GM12872 (cell line): ENCODE results near the gene FOXN3.

Experiments
- TF ChIP-seq, protein P1 (sequence below): IDR thresholded peaks from 3 replicates; pipeline ENCODE4 v1.5.1; 2011; ENCODE audit warnings: low read depth, mild to moderate bottlenecking, low read length, moderate library complexity; ENCODE audit not compliant: insufficient read depth

Gene FOXN3

DNA sequence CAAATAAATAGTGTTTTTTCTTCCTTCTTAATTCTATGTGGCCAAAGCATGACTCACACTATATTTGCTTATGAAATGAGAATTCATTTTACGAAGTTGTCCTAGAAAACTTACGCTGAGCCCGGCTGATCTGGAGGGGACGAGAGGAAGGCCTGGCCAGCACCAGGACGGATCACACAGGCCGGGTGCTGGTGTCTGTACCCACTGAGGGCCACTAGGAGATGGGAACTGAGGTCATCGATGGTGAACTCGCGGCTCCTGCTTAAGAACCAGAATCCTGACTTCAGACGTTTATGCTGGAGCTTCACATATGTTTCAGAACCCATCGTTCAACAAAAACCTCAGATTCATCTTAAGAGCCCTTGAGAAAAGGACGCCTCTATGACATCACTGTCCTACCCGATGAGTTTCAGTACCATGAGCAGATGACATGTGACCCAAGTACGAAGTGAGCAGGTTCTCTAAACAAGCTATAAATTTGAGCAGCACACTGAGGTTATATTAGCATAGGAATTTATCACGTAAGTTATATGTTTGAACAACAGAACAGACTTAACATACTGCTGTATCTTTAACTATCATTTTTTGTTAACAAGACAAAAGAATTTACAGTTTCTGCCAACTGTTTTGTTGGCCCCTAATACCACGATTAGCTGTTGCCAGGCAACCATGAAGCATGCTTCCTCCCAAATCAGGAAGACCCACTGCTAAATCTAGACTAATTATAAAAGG lies 111.9 kb downstream of the FOXN3 start:
- TF ChIP-seq, protein P1, sequence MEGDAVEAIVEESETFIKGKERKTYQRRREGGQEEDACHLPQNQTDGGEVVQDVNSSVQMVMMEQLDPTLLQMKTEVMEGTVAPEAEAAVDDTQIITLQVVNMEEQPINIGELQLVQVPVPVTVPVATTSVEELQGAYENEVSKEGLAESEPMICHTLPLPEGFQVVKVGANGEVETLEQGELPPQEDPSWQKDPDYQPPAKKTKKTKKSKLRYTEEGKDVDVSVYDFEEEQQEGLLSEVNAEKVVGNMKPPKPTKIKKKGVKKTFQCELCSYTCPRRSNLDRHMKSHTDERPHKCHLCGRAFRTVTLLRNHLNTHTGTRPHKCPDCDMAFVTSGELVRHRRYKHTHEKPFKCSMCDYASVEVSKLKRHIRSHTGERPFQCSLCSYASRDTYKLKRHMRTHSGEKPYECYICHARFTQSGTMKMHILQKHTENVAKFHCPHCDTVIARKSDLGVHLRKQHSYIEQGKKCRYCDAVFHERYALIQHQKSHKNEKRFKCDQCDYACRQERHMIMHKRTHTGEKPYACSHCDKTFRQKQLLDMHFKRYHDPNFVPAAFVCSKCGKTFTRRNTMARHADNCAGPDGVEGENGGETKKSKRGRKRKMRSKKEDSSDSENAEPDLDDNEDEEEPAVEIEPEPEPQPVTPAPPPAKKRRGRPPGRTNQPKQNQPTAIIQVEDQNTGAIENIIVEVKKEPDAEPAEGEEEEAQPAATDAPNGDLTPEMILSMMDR: no peak

DNA sequence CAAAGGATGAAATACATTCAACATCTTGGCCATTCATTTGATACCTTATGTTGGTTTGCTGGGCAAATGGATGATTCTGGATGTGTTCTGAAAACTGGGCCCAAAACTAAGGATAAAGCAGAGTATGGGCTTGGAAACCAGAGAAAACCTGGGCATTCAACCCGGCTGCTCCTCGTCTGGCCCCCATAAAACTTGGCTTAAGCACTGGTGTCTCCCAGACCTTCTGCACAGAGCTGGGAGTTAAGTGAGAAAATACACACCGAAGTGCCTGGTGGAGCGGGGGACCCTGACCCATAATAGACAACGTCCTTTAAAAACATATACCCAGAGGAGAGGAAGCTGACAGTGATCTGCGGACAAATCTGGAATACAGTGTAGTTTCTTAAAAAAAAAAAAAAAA lies 112.5 kb downstream of the FOXN3 start:
- TF ChIP-seq, protein P1: no peak

- TF ChIP-seq, protein P1: no peak
These were observed 113.3 kb downstream of the FOXN3 start for GRCh38 chr14:89303456-89304435.

GRCh38 chr14:89302396-89302950 lies 114.6 kb downstream of the FOXN3 start:
- TF ChIP-seq, protein P1: no peak

DNA sequence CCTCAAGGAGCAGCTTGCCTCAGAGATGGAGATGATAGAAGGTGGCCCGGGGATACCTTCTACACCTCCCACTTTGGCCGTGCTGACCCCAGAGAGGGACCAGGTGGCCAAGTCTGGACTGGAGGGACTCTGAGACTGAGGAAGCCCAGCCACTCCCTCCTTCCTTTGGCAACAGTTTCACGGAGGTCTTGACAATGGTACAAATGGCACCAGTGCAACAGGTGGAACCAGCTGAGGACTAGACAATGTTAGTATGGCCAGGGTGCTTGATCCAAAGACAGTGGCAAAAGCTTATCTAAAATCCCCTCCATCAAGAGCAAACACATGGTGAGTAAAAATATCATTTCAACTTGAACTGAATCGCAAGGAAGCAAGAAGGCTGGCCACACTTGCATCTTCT lies 117.4 kb downstream of the FOXN3 start:
- TF ChIP-seq, protein P1: no peak

DNA sequence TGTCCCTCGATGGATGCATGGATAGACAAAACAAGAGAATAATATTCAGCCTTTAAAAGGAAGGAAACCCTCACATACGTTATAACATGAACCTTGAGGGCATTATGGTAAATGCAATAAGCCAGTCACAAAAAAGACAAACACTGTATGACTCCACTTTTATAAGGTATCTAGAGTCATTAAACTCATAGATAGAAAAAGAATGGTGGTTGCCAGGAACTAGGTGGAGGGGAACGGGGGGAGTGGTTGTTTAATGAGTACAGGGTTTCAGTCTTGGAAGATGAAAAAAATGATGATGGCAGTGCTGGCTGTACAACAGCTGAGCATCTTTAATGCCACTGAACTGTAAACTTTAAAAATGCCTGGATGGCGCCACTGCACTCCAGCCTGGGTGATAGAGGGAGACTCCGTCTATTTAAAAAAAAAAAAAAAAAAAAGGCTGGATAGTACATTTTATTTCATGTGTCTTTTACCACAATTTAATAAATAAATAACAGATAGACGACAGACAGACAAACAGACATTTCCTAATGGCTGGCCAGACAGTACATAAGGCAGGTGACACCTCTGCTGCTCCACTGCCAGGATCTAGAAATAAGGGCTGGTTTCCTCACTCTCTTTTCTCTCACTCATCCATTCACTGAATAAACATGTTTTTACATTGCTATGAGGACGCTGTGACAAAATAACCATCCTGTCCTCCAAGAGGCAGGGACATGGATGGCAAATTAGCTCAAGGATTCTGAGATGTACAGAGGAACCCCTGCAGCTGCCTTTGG lies 118.8 kb downstream of the FOXN3 start:
- TF ChIP-seq, protein P1: no peak
